Uterus (tissue), 2 donors: ENCODE results near the gene TOR1A.
"Not testable (repeated sequence)": the region's sequence is repeated elsewhere in the genome, so short reads cannot be mapped to it uniquely, and the experiment has no call there.

Source experiments
- CTCF ChIP-seq, 4 experiments: fragments of 200-600 bp in 2 of 4; fragments of 450-650 bp in 2 of 4; sonication (generic) in 2 of 4; IDR thresholded peaks; one replicate each; pipeline ENCODE4 v1.5.1; 2016 to 2019; ENCODE audit warnings: antibody characterized with exemption in 4 of 4, mild to moderate bottlenecking in 2 of 4, moderate library complexity in 1 of 4
- POLR2A ChIP-seq, 2 donors: fragments of 450-650 bp; IDR thresholded peaks; one replicate each; pipeline ENCODE4 v1.6.1; 2016; ENCODE audit warnings: antibody characterized with exemption in 2 of 2, mild to moderate bottlenecking in 1 of 2, moderate library complexity in 1 of 2

- TF ChIP-seq CTCF, POLR2A (IDR thresholded peaks at IDR 0.05): not testable (repeated sequence)
These were observed 47.8 kb downstream of the TOR1A start for GRCh38 chr9:129776096-129776495.
